Urinary bladder (tissue), 4 donors: ENCODE results near the gene ZNF148. TPM values are rescaled to one million over a fixed set of nuclear protein-coding genes. Genes with fewer than 3 reads are reported as not detected.
A peak's percentile ranks its signal among the peaks of the same experiment; 100 is the strongest.
"Not testable (repeated sequence)": the region's sequence is repeated elsewhere in the genome, so short reads cannot be mapped to it uniquely, and the experiment has no call there.

Source experiments
- DNase-seq: peaks from one replicate; pipeline ENCODE4 v3.0.0-alpha.2; 2015; ENCODE audit errors: extremely low spot score
- H3K27ac ChIP-seq: one replicate; pipeline ENCODE4 v1.5.1; 2013; ENCODE audit warnings: low read depth, mild to moderate bottlenecking, moderate library complexity
- H3K36me3 ChIP-seq: one replicate; pipeline ENCODE4 v1.6.1; 2013; ENCODE audit warnings: mild to moderate bottlenecking, moderate library complexity; ENCODE audit not compliant: insufficient read depth
- H3K4me1 ChIP-seq: one replicate; pipeline ENCODE4 v1.6.1; 2013; ENCODE audit warnings: mild to moderate bottlenecking, moderate library complexity; ENCODE audit not compliant: insufficient read depth
- H3K4me3 ChIP-seq: one replicate; pipeline ENCODE4 v1.5.1; 2013; ENCODE audit warnings: low read depth, low read length
- WGBS: extraction: QIAGEN DNeasy Blood & Tissue Kit; methylation state at CpG from one replicate; pipeline ENCODE4 v1.1.7; 2013; 5-methylcytosine and 5-hydroxymethylcytosine counted together
- polyA plus RNA-seq: library from polyadenylated mRNA; stranded (reverse); fragments of 200-250 nt; gene quantifications from one replicate; pipeline ENCODE4 v1.2.3, GENCODE V29; 2013
- total RNA-seq: library from RNA; depleted of rRNA; stranded (reverse); fragments of >200 nt; gene quantifications from one replicate; pipeline ENCODE4 v1.2.3, GENCODE V29; 2014
- donor health status: healthy with polysubstance abuse.
- donor health status: healthy.

ZNF148 gene
- total and polyA plus RNA-seq, 2 donors = 12.1 to 62.7 TPM

- no peak overlapping the region for H3K4me3 ChIP-seq
- no peak for DNase-seq
- no peaks in the 10 kb centered on the region for H3K4me1 ChIP-seq
- WGBS = 80% methylated on average over 7 of the region's 7 CpGs
- H3K27ac ChIP-seq = no peak overlapping the region
- H3K36me3 ChIP-seq = no peaks in the 10 kb centered on the region
Measured at GRCh38 chr3:125389282-125389681, 14.2 kb upstream of the ZNF148 start.

DNA sequence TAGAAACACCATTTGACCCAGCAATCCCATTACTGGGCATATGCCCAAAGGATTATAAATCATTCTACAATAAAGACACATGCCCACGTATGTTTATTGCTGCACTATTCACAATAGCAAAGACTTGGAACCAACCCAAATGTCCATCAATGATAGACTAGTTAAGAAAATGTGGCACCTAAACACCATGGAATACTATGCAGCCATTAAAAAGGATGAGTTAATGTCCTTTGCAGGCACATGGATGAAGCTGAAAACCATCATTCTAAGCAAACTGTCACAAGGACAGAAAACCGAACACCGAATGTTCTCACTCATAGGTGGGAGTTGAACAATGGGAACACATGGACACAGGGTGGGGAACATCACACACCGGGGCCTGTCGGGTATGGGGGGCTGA, 13.2 kb upstream of the ZNF148 start:
- H3K4me1 ChIP-seq, H3K36me3 ChIP-seq, DNase-seq, H3K27ac ChIP-seq, H3K4me3 ChIP-seq: not testable (repeated sequence)
- WGBS = 84% methylated on average over 5 of the region's 5 CpGs

DNA sequence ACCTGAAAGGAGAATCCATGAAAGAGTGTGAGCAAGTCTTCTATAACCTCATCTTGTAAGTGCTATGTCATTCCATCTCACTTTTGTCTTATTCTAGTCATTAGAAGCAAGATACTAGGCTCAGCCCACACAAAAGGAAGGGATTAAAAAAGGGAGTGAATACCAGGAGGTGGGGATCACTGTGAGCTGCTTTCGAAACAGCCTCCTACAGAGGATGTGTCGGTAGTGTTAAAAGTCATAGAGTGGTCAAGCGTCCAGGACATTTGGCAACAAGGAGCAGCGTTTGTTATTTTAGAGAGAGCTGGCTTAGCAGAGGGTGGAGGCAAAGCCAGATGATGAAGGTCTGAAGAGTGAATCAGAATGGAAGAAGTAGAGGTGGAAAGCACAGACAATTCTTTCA, 11.7 kb upstream of the ZNF148 start:
- Histone ChIP-seq H3K36me3 (no peaks in the 10 kb centered on the region), H3K4me1 (no peaks in the 10 kb centered on the region), H3K4me3 (no peak overlapping the region), H3K27ac (no peak overlapping the region)
- DNase-seq = no peak
- WGBS = 77% methylated on average over 4 of the region's 4 CpGs

GRCh38 chr3:125383744-125384143, 8.6 kb upstream of the ZNF148 start:
- DNase-seq = no peak
- WGBS = 55% methylated on average over 5 of the region's 5 CpGs
- H3K4me1 ChIP-seq = no peaks in the 10 kb centered on the region
- H3K36me3 ChIP-seq = no peaks in the 10 kb centered on the region
- no peak overlapping the region for H3K27ac ChIP-seq
- H3K4me3 ChIP-seq = no peak overlapping the region

DNA sequence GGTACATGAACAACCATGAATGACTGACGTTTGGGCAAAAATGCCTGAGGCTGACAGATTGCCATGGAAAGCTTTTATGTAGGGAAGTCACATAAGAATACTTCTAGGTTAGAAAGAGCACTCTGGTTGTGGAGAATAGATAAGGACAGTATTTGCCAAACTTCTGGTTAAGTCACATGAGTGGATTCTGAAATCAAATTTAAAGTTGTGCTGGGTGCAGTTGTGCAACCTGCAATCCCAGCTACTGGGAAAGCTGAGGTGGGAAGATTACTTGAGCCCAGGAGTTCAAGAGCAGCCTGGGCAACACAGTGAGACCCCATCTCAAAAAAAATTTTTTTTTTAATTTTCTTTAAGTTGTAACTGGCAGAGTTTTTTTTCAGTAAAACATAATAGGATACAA, 7.2 kb upstream of the ZNF148 start:
- Histone ChIP-seq H3K36me3 (no peaks in the 10 kb centered on the region), H3K4me1 (no peaks in the 10 kb centered on the region), H3K4me3 (no peak overlapping the region), H3K27ac (no peak overlapping the region)
- DNase-seq = no peak
- WGBS = 73% methylated on average over 1 of the region's 1 CpG

GRCh38 chr3:125381743-125382142, 6.6 kb upstream of the ZNF148 start:
- Histone ChIP-seq H3K4me3 (no peak overlapping the region), H3K4me1 (no peaks in the 10 kb centered on the region), H3K36me3 (no peaks in the 10 kb centered on the region), H3K27ac (no peak overlapping the region)
- no peak for DNase-seq
- WGBS = 68% methylated on average over 5 of the region's 5 CpGs

DNA sequence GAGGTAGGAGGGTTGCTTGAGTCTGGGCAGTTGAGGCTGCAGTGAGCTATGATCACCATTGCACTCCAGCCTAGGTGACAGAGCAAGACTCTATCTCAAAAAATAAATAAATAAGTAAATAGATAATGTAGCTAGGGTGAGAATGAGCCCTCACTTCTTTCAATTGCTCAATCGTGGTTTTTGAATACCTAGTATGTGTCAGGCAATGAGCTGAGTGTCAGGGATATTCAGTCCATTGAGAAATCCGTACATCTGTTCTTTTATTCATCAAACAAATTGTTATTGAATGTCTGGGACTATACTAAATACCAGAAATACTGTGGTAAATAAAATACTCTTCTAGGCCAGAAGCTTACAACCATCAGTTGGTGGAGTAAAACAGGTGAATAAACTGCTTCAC, 6.2 kb upstream of the ZNF148 start:
- no peak overlapping the region for H3K4me3 ChIP-seq
- 81% methylated on average over 2 of the region's 2 CpGs for WGBS
- no peaks in the 10 kb centered on the region for H3K36me3 ChIP-seq
- no peaks in the 10 kb centered on the region for H3K4me1 ChIP-seq
- DNase-seq = no peak
- no peak overlapping the region for H3K27ac ChIP-seq

DNA sequence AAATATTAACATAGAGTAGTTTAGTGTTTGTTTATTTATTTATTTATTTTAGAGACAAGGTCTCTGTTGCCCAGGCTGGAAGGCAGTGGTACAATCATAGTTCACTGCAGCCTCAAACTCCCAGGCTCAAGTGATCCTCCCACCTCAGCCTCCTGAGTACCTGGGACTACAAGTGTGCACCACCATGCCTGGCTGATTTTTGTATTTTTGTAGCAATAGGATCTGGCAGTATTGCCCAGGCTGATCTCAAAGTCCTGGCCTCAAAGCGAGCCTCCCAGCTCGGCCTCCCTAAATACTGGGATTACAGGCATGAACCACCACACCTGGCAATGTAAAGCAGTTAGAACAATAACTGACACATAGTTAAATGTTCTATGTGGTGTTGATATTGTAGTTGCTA, 4.4 kb upstream of the ZNF148 start:
- DNase-seq = no peak
- no peaks in the 10 kb centered on the region for H3K4me1 ChIP-seq
- no peaks in the 10 kb centered on the region for H3K36me3 ChIP-seq
- WGBS = 92% methylated on average over 2 of the region's 2 CpGs
- H3K4me3 ChIP-seq = no peak overlapping the region
- H3K27ac ChIP-seq = no peak overlapping the region

- no peaks in the 10 kb centered on the region for H3K36me3 ChIP-seq
- DNase-seq = no peak
- H3K4me1 ChIP-seq = no peaks in the 10 kb centered on the region
- WGBS = 82% methylated on average over 2 of the region's 2 CpGs
- no peak overlapping the region for H3K4me3 ChIP-seq
- no peak overlapping the region for H3K27ac ChIP-seq
Measured at GRCh38 chr3:125378762-125379161, 3.6 kb upstream of the ZNF148 start.

GRCh38 chr3:125375950-125376679, 990 bp upstream of the ZNF148 start:
- Histone ChIP-seq H3K4me3 (peak overlapping the region; percentile 96), H3K36me3 (no peaks in the 10 kb centered on the region), H3K4me1 (no peaks in the 10 kb centered on the region), H3K27ac (no peak overlapping the region)
- DNase-seq = no peak
- WGBS = 40% methylated on average over 10 of the region's 10 CpGs

DNA sequence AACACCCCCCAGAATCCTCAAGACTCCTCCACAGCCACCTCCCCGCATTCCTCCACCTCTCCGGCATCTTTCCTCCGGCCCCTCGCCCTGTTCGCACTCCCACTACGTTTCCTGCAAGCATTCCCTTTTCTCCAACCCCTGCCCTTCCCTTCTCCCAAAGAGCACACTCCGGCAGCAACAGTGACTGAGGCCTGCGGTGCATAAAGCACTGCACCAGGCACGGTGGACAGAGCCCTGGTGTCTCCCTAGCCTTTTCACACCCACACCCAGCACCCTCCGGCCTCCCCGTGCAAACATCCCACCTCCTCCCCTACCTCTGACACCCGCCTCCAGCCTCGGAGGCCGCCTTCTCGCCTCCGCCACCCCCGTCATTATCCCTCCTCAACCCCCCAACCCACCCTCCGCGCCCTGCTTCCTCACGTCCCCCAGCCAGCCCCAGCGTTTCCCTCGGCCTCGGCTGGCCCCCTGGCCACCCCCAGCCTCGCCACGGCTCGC, 577 bp downstream of the ZNF148 start:
- no peaks in the 10 kb centered on the region for H3K4me1 ChIP-seq
- H3K27ac ChIP-seq = peak overlapping the region; percentile 32
- no peak for DNase-seq
- peak overlapping the region; percentile 96 for H3K4me3 ChIP-seq
- H3K36me3 ChIP-seq = no peaks in the 10 kb centered on the region
- WGBS = under 1% methylated on average over 26 of the region's 26 CpGs

- no peak for DNase-seq
- WGBS = 40% methylated on average over 5 of the region's 5 CpGs
- Histone ChIP-seq H3K36me3 (no peaks in the 10 kb centered on the region), H3K27ac (no peak overlapping the region), H3K4me3 (no peak overlapping the region), H3K4me1 (no peaks in the 10 kb centered on the region)
Measured at GRCh38 chr3:125367403-125368230, 7.5 kb downstream of the ZNF148 start.

GRCh38 chr3:125366132-125366531, 9.0 kb downstream of the ZNF148 start:
- Histone ChIP-seq H3K27ac (no peak overlapping the region), H3K4me3 (no peak overlapping the region), H3K4me1 (no peaks in the 10 kb centered on the region), H3K36me3 (no peaks in the 10 kb centered on the region)
- no peak for DNase-seq
- WGBS = 92% methylated on average over 2 of the region's 2 CpGs

DNA sequence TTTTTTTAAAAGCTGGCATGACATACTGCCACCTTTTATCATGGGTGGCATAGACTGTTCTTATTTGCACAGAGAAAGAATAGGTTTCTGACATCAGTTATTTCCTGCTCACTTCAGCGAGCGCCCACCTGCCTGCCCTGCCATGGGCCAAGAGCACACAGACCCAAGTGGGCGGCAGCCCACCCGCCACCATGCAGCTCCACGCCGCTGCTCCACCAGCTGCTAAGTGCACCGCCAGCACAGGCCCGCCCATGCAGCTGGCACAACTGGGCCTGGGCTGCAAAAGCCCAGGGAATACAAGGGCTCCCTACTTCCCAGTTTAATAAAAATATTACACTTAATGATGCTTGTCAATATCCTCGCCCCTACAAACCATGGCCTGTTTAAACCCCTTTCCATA, 15.4 kb downstream of the ZNF148 start:
- no peaks in the 10 kb centered on the region for H3K4me1 ChIP-seq
- DNase-seq = no peak
- no peak overlapping the region for H3K27ac ChIP-seq
- no peaks in the 10 kb centered on the region for H3K36me3 ChIP-seq
- no peak overlapping the region for H3K4me3 ChIP-seq
- WGBS = 96% methylated on average over 9 of the region's 9 CpGs
